ENCODE measurements around the gene KLHL8.
"Not testable (repeated sequence)": the region's sequence is repeated elsewhere in the genome, so short reads cannot be mapped to it uniquely, and the experiment has no call there.

Gene KLHL8

DNA sequence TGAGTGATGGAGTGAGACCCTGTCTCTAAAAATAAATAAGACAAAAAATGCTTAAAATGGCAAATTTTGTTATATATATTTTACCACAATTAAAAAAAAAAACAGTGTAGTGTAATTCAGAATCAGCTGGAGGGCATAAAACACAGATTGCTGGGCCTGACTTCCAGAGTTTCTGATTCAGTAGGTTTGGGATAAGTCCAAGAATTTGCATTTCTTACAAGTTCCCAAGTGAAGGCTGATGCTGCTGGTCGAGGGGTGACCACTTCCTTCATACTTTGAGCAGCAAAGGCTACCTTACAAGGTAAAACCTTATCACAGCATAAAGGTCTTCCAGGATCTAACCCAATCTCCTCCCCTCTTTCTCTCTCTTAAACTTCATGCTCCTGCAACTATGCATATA lies 40.7 kb downstream of the KLHL8 start:
- DNase-seq (ENCODE audit: low read depth), result peak; percentile 23

DNA sequence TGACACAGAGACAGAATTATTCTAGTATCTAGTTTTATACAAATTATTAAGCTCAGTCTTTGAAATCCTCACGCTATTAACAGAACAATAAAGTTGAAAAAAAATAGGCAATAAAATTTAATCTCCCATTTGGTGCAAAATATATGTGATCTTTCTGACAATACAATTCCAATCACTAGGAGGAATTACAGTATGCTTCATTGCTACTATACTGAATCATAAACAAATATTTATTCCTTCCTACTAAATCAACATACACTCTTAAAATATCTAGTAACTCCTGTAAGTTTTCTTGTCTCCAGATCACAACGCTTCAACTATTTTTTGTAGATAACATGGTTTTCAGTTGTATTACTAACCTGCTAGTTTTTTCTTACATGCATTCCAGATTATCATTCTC lies 45.7 kb downstream of the KLHL8 start:
- DNase-seq (ENCODE audit: low read depth), result no peak

GRCh38 chr4:87171944-87172343 lies 48.5 kb downstream of the KLHL8 start:
- DNase-seq (ENCODE audit: low read depth), result no peak

GRCh38 chr4:87166296-87166854 lies 54.0 kb downstream of the KLHL8 start:
- no peak for DNase-seq (ENCODE audit: low read depth)

GRCh38 chr4:87165892-87166291 lies 54.5 kb downstream of the KLHL8 start:
- no peak for DNase-seq (ENCODE audit: low read depth)

GRCh38 chr4:87153078-87153870 lies 67.1 kb downstream of the KLHL8 start:
- no peak for DNase-seq (ENCODE audit: low read depth)

- peak; percentile 12 for DNase-seq (ENCODE audit: low read depth)
Measured at GRCh38 chr4:87152310-87153041, 67.9 kb downstream of the KLHL8 start.

DNA sequence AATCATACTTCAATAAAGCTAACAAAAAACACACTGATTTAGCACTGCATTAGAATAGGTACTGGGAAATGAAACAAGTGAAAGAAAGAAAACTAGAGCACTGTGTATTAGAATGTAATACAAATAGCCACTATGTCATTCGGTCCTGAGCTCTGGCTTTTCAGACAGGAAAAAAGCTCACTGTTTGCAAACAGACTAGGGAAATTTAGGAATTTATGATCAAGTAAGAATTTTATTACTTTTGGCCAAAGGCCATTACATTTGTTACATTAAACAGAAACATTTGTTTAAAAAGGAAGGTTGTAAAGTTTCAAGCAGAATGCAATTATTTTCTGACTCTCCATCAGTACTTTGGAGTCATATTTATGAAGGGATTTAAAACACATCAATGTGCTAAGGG lies 68.7 kb downstream of the KLHL8 start:
- DNase-seq (ENCODE audit: low read depth), result no peak

- DNase-seq (ENCODE audit: low read depth), result peak; percentile 80
Measured at GRCh38 chr4:87150498-87151261, 69.7 kb downstream of the KLHL8 start.

DNA sequence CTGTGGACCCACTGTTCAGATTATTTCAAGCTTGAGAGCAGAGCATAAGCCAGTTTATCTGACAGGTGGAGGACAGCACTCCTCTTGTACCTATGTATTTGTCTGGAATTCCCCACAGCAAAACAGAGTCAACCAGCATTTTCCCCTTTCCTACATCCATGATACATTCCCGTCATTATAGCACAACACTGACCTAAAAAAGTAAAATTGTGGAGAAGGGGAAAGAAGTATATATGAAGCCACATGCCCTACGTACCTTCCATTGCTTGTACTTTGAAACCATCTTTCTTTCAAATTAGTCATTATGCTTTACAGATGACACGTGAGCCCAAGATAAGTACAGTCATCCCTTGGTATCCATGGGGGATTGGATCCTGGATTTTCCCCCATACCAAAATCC lies 73.3 kb downstream of the KLHL8 start:
- DNase-seq (ENCODE audit: low read depth), result peak; percentile 9

DNA sequence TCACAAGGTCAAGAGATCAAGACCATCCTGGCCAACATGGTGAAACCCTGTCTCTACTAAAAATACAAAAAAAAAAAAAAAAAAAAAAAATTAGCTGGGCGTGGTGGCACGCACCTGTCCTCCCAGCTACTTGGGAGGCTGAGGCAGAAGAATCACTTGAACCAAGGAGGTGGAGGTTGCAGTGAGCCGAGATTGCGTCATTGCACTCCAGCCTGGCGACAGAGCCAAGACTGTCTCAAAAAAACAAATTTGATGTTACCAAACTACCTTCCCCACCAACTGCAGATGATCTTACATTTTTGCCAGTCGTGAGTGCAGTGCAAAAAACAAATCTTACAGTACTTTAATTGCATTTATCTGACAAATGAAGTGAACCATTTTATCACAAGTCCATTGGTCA lies 74.5 kb downstream of the KLHL8 start:
- DNase-seq (ENCODE audit: low read depth), result not testable (repeated sequence)

GRCh38 chr4:87144356-87144755 lies 76.1 kb downstream of the KLHL8 start:
- no peak for DNase-seq (ENCODE audit: low read depth)

- no peak for DNase-seq (ENCODE audit: low read depth)
Measured at GRCh38 chr4:87141428-87141827, 79.0 kb downstream of the KLHL8 start.

DNA sequence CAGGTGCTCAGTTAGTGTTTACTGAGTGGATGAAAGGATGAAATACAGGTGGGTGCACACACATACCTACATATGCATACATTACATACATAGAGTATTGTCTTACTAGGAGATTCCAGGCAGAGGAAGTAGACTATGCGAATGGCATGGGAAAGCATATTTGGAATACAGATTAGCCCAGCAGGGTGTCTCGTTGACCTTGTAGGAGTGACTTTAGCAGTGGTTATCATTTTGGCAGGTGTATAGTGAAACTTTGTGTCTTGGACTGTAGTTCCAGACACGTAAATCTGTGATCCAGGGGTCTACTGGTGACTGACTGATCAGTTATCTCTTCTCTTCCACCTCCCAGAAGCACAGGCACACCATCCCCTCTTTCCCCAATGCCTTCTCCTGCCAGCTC lies 86.3 kb downstream of the KLHL8 start:
- DNase-seq (ENCODE audit: low read depth), result no peak

DNA sequence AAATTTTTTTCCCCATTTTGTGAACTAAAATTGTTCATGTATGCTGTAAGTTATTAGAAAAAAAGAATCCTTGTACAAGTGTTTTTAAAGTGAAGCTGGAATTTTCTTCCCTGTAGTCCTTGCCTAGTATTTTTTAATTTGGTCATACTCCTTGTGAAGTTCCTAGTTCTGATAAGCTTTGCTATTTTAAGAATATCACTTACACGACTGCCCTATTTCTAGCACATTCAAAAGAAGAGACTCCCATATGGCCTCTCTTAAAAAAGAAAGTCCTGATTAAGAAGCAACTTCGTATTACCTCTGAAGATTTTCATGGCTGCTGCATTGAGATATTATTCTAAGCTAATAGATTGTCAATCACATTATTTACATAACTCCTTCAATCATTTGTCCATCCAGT lies 87.2 kb downstream of the KLHL8 start:
- no peak for DNase-seq (ENCODE audit: low read depth)

- DNase-seq (ENCODE audit: low read depth), result no peak
Measured at GRCh38 chr4:87132035-87132434, 88.4 kb downstream of the KLHL8 start.

DNA sequence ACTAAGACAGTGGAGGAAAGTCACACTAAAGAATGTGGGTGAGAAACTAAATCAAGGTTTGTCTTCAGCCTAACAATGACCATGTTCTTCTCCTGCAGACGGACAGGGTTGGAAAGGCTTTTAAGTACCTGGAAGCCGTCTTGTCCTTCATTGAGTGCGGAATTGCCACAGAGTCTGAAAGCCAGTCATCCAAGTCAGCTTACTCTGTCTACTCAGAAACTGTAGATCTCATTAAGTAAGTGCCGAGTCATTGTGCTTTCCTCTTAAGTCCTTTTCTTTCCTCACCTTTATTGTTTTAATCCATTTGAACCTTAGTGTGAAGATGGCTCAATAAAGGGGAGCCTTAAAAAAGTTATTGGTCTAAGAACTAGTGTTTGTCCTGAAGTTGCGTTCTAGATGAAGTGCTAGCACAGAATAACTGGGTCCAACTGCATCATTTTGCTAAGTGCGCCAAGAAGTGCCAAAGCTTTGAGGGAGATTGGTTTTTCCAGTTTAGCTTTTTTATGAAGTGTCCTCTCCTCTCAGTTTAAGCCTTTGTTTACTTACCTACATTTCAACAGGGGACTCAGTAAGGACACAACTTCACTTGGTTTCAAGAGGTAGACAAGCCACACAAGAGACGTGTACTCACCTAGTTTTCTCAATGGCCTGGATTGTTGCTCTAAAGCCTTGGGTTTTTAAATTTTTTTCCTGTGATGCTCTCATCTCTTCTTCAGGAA lies 89.3 kb downstream of the KLHL8 start:
- no peak for DNase-seq (ENCODE audit: low read depth)

- no peak for DNase-seq (ENCODE audit: low read depth)
Measured at GRCh38 chr4:87129681-87130080, 90.7 kb downstream of the KLHL8 start.

DNA sequence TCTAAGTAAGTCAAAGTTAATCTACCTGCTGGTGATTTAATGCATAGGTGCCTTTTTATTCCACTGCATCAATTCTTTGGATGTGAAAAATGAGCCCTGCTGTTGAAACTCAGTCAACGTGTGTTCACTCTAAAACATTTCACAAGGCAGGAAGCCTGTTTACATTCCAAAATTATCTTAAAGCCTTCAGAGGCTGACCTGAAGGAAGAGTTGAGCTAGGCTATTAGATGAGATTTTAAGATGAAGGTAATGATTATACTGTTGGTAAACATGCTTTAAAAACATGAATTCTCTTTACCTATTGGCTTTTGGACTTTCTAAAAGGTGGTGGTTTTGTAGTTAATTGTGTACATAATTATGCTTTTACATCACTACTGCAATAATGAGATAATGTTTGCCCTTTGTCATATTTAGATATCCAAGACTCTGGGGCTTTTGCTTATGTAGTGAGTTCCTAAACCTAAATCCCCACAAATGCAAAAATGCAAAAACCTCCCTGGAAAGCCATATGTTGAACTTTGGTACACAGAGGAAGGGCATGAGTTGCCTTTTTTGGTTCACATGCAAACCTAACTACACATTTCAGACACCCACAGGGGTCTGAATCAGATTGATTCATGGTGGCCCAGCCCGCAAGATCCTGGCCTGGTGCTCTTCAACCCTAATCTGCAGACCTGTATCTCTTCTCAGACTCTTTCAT lies 92.3 kb downstream of the KLHL8 start:
- DNase-seq (ENCODE audit: low read depth), result no peak

GRCh38 chr4:87126056-87126455 lies 94.4 kb downstream of the KLHL8 start:
- no peak for DNase-seq (ENCODE audit: low read depth)

DNA sequence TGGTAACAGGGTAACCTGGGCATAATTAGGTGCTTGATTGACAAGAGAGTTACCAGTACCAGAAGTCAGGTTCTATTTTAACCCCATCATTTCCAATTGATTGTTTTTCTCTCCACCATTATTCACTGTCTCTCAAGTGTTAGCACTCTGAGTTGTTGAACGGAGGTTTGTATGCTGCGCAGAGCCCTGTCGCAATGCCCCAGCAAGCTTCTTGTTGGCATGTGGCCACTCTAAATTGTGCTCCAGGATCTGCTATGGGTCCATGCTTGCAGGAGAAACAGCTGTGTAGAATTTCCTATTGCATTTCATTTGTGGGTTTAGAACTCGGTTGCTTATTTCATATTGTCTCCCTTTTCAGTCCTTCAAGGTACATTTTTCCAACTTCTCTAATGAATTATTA lies 98.2 kb downstream of the KLHL8 start:
- DNase-seq (ENCODE audit: low read depth), result no peak

All from ELR (cell line).